ENCODE data around the gene COL4A2.
A peak's percentile ranks its signal among the peaks of the same experiment; 100 is the strongest.

Gene COL4A2

DNA sequence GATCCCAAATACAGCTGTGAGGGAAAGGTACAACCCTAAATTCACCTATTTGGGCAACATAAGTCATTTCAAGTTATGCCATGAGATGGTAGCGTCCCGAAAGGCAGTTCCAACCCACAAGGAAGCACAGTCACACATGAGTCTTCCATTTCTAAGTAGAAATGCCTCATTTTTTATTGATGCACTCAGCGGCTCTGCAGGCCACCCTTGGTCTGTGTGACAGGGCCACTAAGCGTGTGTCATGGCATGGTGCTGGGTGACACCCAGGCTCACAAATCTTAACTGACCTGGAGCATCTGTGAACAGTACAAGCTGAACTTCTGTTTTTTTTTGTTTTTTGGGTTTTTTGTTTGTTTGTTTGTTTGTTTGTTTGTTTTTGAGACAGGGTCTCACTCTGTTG lies 239.3 kb downstream of the COL4A2 start:
- no peak overlapping the region for H3K4me3 ChIP-seq (ENCODE audit: low read length)
- DNase-seq (ENCODE audit: low read depth, low spot score), result no peak

DNA sequence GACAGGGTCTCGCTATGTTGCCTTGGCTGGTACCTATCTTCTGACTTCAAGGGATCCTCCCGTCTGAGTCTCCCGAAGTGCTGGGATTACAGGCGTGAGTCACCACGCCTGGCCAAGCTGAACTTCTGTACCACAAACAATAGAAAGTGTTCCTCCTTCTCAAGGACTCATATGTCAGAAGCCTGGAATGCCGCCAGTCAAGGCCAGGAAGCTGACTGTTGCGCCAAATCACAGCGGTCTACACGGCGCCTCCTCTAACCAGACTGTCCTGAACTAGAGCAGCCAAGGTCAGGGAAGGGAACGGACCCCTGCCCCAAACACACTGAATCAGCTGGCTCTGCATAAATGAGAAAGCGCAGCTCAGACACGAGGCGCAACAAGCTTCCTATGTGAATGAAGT lies 239.8 kb downstream of the COL4A2 start:
- no peak for DNase-seq (ENCODE audit: low read depth, low spot score)
- no peak overlapping the region for H3K4me3 ChIP-seq (ENCODE audit: low read length)

DNA sequence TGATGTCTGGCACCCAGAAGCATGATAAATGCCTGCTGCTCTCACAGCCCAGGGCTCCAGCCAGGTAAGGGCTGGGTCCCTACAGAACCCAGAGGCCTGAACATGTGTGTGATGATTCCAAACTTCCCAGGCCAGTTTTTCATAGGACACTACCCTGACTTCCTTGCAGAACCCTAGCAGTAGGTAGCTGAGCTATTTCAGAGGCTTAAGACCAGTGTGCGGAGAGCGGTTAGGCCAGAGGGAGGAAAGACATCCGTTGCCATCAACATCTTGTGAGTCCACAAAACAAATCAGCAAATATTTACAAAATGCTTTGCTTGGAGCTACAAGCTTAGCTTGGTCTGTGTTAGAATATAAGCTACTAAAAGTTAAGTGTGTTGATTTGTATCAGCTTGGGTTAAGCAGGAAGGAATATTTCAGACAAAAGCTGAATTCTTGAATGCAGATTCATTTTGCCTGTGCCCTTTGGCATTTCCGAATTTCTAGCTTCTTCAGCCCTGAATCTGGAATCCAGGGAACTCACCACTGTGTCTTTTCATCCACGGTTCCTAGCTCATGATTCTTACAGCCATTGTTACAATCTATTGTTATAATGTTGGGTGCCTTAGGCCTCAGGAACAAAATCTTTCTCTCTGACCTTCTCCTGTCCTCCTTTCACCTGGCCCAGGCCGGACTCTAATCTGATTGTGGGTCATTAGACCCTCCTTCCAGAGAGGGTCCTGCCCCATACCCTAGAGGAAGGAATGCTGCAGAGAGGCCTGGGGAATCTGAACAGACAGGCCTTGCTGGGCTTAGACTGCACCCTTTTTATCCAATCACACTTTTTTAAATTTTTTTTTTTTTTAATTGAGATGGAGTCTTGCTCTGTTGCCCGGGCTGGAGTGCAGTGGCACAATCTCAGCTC lies 242.1 kb downstream of the COL4A2 start:
- no peak for DNase-seq (ENCODE audit: low read depth, low spot score)
- H3K4me3 ChIP-seq (ENCODE audit: low read length), result no peak overlapping the region

DNA sequence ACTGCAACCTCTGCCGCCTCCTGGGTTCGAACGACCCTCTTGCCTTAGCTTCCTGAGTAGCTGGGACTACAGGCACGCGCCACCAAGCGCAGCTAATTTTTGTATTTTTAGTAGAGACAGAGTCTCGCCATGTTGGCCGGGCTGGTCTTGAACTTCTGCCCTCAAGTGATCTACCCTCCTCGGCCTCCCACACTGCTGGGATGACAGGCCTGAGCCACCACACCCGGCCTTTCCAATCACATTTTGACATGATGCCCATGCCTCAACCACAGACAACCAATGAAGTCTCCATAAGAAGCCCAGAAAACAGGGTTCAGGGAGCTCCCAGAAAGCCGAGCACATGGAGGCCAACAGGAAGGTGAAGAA lies 242.7 kb downstream of the COL4A2 start:
- DNase-seq (ENCODE audit: low read depth, low spot score), result no peak
- H3K4me3 ChIP-seq (ENCODE audit: low read length), result no peak overlapping the region

DNA sequence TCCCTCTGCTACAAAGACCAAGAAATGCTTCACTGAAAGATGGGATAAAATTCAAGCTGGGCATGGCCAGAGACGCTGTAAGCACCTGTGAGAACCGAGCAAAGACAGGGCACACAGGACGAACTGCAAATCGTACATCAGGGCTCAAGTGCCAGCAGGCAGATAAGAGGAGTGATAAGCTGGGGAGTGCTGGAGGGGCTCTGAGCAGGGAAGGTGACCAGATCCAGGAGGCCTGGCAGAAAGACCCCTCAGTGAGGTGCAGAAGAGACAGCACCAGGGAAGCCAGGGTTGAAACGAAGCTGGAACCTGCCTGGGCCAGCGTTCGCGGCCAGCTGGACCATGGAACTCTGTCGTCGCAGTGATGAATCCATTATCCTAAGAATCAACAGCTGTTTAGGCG lies 244.2 kb downstream of the COL4A2 start:
- no peak for DNase-seq (ENCODE audit: low read depth, low spot score)
- no peak overlapping the region for H3K4me3 ChIP-seq (ENCODE audit: low read length)

DNA sequence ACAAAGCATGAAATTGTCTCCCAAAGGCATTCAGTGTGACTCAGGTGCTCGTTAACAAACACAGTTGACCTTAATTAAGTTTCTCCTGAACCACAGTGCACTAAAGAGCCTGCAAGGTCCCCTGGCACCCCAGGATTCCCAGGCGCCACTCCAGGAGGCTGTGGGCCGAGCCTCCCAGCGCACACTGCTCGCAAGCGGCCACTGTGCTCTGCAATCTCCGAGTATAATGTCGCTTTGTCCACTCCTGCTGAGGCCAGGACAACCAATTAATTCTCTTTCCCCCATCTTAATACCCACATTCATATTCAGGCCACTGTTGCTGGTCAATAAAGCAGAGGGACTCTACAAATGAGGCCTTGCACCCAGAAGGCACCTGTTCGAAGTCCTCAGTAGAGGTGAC lies 245.7 kb downstream of the COL4A2 start:
- no peak for DNase-seq (ENCODE audit: low read depth, low spot score)
- no peak overlapping the region for H3K4me3 ChIP-seq (ENCODE audit: low read length)

DNA sequence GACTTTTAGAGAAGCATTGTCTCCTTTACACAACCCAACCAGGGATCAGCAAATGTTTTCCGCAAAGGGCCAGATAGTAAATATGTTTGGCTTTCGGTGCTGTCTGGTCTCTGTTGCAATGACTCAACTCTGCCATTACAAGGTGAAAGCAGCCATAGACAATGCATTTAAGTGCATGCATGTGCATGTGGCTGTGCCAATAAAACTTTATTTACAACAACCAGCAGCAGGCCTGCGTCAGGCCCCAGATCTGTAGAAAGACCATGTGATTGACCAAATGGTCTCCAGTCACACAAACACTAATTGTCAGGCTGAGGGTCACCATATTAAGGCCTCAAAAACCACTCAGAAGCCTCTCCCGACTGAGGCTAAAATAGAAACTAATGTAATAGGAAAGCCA lies 246.3 kb downstream of the COL4A2 start:
- H3K4me3 ChIP-seq (ENCODE audit: low read length), result no peak overlapping the region
- no peak for DNase-seq (ENCODE audit: low read depth, low spot score)

DNA sequence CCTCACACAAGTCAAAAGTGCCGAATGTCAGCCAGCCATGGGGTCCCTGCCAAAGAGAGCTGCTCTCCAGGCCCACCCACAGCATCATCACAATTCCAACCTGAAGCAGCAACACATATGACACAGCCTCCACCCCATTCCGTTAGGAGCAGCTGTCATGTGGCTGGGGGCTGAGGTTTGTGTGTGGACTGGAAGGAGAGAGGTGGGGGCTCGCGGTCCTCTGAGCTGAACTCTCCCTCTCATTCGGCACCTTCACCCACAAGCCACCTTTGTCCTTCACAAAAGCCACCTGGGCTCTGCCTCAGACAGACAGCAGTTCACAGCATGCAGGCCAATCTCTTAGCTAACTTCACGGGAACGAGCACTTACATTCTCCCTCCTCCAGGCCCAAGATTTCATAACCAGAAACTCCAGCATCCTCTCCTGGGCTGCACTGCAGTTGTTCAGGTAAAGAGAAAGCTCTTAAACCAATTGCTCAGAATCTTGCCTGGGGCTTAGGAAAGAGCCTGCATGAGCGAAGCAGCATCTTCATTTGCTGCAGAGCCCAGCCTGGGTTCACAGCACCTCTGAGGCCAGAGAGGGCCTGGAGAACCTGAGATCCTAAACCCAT lies 247.2 kb downstream of the COL4A2 start:
- DNase-seq (ENCODE audit: low read depth, low spot score), result no peak
- no peak overlapping the region for H3K4me3 ChIP-seq (ENCODE audit: low read length)

DNA sequence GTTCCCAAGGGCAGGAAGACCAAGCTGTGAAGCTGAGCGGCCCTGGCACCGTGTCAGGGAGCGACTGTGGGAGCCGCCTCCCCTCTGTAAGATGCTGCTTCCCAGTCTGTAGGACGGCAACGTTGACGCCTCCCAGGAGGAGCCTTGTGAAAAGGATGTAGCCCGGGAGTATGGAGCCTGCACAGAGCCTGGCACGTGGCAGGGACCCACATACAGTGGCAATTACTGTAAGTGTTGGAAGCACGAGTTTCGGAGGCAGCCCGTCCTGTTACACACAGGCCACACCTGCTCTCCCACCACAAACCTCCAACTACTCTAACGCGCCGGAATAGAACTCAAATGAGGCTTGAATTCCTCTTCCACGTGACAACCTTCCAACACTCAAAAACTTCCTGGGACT lies 247.9 kb downstream of the COL4A2 start:
- H3K4me3 ChIP-seq (ENCODE audit: low read length), result no peak overlapping the region
- no peak for DNase-seq (ENCODE audit: low read depth, low spot score)

DNA sequence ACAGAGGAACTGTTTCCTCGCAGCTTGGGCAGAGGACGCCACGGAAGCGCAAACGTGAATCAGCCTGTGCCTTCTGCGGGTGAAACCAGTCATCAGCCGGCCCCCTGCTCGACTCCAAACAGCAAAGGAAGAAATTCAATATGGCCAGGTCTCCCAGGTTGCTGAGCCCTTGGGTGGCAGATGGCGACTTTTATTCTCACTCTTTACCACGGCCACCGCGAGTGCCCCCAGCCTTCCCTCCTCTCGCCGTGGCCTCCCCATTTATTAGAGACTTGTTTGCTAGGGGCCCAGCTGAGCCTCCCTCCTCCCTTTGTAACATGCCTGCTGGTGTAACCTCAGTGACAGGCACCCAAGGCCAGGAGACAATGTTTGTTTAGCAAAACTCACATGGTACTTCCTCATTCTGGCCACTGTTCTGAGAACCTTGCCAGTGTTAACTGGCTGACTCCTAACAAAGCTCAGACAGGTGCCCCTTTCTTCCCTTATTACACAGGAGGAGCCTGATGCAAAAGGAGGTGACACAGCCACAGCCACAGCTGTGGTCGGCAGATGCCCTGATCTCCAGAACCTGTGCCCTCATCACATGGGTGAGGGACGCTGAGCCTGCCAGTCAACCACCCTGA lies 248.6 kb downstream of the COL4A2 start:
- DNase-seq (ENCODE audit: low read depth, low spot score), result no peak
- H3K4me3 ChIP-seq (ENCODE audit: low read length), result no peak overlapping the region

DNA sequence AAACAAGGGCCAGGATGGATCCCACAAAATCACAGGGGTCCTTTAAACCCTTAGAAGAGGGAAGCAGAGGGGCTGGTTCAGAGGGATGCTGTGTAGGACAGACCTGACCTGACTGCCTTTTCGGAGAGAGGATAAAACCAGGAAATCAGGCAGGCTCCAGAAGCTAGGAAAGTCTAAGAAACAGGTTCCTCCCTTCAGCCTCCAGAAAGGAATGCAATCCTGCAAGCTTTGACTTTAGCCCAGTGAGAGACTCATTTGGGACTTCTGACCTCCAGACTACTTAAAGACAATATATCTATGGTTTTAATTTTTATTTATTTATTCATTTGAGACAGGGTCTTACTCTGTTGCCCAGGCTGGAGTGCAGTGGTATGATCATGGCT lies 249.1 kb downstream of the COL4A2 start:
- H3K4me3 ChIP-seq (ENCODE audit: low read length), result no peak overlapping the region
- no peak for DNase-seq (ENCODE audit: low read depth, low spot score)

DNA sequence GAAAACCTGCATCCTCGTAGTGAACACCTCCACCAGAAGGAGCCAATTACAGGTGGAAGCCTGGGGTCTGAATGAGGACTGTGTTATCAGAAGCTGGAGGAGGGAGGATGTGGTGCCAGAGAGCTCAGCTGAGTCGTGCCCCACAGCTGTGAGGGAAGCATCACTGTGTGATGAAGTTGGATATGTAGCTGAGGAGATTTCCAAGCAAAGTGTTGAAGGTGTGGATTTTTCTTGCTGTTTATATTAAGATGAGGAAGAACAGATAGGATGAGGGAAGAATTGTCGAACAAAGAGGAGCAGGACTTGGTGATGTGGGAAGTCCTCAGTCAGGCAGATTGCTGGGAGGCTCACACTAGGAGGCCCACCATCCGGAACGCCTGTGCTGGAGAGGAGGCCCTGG lies 250.0 kb downstream of the COL4A2 start:
- DNase-seq (ENCODE audit: low read depth, low spot score), result no peak
- H3K4me3 ChIP-seq (ENCODE audit: low read length), result no peak overlapping the region

DNA sequence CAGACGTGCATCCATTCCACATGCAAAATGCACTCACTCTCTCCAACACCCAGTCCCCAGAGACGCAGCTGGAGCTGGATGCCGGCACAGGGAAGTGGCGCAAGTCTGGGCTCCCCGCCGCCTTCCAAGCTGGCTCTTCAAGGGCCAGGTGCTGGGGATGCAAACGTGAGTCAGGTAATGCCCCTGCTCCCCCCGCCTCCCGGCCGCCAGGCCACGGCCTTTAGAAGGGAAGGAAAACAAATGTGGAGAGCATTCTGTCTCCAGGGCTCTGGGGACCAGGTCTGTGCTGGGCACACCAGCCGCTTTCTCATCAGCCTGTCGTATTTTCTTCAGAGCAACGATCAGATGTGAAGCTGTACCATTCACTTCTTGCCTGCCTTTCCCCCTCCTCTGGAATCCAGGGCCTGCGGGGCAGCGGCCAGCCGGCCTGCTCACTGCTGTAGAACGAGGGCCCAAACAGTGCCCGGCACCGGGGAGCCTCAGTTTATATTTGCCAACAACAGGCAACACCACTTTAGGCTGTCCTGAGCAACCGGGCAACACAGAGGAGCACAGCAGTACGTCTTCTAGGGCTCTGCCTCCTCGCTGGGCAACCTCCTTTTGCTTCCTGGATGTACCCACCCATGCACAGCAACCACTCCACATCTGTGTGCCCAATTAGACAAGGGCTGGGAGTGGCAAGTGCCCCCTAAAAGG lies 250.7 kb downstream of the COL4A2 start:
- no peak for DNase-seq (ENCODE audit: low read depth, low spot score)

DNA sequence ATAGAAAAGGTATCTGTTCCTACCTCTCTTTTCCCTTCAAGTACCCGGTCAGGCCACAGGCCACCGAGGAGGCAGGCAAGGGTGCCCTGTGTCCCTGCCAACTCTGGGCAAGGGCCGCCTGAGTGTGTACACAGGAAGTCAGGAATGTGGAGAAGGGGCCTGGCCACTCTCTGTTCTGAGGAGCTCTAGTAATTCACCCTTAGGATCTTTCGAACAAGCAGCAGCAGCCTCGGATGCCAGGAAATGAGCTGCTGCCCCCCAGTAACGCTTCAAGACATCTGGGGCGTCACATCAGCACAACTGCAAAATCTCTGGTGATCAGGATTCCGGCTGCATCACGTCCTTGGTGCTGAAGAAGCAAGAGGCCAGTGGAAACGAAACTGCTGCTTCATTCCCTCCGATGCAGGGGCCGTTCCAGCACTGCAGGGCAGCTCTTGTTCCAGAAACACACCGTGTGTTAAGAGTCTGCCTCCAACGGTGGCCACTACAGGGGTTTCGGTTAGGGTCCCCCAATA lies 252.4 kb downstream of the COL4A2 start:
- H3K4me3 ChIP-seq (ENCODE audit: low read length), result no peak overlapping the region
- no peak for DNase-seq (ENCODE audit: low read depth, low spot score)

More for the DNA sequence above, 250.7 kb downstream of the COL4A2 start:
- H3K4me3 ChIP-seq (ENCODE audit: low read length), result no peak overlapping the region

DNA sequence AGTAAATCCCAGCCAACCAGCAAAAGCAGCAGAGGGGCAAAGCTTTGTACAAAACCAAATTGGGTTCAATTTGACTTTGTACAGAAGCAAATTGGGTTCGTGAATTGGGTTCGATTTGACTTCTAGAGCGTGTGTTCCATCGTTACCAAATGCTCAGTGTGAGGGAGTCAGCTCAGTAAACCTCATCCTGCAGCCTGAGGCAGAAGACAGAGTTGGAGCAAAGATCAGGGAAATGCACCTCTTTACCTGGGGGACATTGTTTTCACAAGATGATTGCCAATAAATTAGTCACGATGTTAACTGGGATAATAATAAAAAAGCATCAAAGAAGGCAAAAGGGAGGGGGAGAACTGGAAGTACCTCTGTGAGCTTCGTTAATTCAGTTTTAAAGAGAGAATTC lies 252.9 kb downstream of the COL4A2 start:
- H3K4me3 ChIP-seq (ENCODE audit: low read length), result no peak overlapping the region
- DNase-seq (ENCODE audit: low read depth, low spot score), result no peak

DNA sequence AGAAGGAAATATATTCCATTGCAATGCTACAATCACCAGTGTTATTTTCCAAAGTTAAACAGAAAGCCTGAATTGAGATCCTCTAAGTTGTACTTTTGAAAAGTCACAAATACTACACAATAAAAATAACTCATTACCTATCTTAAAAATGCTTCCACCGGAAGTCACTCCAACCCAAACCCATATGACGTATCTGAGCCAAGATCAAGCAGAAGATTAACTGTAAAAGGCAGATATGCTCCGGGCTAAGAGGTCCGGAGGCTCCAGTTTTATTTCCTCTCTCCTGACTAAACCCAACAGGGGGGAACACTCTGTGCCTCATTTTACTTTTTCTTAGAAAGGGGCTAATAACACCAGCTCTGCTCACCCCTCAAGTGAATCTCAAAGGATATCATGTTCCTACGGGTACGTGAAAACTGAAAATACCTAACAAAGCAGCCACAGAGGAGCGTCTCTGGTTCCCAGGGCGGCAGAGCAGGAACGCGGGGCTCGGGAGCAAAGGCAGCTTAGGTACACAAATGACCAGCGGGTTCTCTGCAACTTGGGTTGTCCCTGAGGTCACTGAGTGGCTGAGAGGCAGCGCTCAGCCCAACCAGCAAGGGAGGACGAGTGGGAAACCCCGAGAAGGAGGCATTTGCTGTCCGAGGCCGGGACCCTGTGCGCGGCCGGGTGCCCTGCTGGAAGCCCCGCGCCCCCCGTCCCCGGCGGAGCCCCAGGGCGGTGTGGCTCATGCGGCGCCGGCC lies 253.7 kb downstream of the COL4A2 start:
- no peak for DNase-seq (ENCODE audit: low read depth, low spot score)
- H3K4me3 ChIP-seq (ENCODE audit: low read length), result peak overlapping the region; percentile 39

DNA sequence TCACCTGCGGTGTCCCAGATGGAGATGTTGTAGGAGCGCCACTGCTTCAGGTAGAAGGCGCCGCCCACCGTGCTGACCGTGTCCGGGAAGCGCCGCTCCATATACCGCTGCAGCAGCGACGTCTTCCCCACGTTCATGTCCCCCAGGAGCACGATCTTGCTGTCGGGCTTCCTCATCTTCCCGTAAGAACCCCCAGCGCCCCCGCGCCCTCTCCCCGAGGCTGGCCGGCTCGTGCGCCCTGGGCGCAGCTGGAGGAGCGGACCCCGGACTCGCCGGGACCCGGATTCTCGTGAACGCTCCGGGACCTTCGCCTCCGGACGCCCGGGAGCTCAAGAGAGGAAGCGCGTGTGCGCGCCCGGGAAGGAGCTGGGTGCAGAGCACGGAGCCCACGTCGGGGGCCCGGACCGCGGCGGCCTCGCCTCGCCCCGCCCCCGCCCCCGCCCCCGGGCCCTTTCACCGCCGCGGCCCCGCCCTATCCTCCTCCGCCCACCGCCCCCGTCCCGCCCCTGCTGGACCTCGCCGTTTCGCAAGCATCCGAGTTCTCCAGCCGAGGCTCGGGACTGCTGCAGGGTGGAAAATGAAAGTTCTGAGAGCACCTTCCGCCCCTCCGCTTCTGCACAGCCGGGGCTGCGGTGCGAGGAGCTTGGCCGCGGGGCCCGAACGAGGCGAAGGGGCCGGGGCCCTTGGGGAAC lies 254.4 kb downstream of the COL4A2 start, which contains the start of gene RAB20:
TSS of gene RAB20 (minus strand) at position 379 of the 692 bp plus-strand sequence. CDS start at position 176, 203 bp downstream.
- no peak for DNase-seq (ENCODE audit: low read depth, low spot score)
- H3K4me3 ChIP-seq (ENCODE audit: low read length), result peak within 1 kb of the TSS; percentile 49

DNA sequence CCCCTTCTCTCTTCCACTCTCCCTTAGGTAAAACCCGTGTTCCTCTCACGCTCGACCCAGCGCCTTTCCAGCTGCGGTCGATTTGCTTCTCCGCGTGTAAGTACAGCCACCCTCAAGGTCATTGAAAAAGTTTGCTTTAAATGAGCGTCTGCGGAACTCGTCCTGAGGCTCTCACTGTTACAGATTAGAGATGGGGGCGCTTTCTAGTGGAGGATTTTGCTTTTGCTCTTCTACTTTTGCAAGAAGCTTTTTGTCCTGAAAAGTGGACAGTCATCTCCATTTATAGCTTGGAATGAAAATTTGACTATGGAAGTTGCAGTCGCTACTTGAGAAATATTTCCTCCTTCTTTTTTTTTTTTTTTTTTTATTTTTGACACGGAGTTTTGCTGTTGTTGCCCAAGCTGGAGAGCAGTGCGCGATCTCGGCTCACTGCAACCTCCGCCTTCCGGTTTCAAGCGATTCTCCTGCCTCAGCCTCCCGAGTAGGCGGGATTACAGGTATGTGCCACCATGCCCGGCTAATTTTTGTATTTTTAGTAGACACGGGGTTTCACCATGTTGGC lies 255.0 kb downstream of the COL4A2 start:
- DNase-seq (ENCODE audit: low read depth, low spot score), result no peak
- peak overlapping the region; percentile 49 for H3K4me3 ChIP-seq (ENCODE audit: low read length)
